OCI-LY7 (cell line): ENCODE results near the gene RCOR1.

ENCODE experiments used
- CTCF ChIP-seq: fragments of 200-600 bp; sonication (generic); conservative IDR thresholded peaks from 2 replicates; pipeline ENCODE4 v1.5.1; 2014; ENCODE audit warnings: mild to moderate bottlenecking, antibody characterized with exemption, low read length, moderate library complexity, mixed read lengths
- EZH2phosphoT487 ChIP-seq: fragments of 200-600 bp; sonication (generic); IDR thresholded peaks from 2 replicates; pipeline ENCODE4 v1.6.1; 2018; ENCODE audit warnings: low read depth, borderline replicate concordance, mild to moderate bottlenecking, mixed run types, antibody characterized with exemption, low read length, moderate library complexity, mixed read lengths

GRCh38 chr14:102554821-102555819 lies 37.3 kb upstream of the RCOR1 start:
- TF ChIP-seq CTCF (no peak), EZH2phosphoT487 (no peak)
